SK-N-SH (cell line): ENCODE results near the gene SCAMP2. TPM values are rescaled to one million over a fixed set of nuclear protein-coding genes. Genes with fewer than 3 reads are reported as not detected.
A peak's percentile ranks its signal among the peaks of the same experiment; 100 is the strongest.

Experiments used
- CTCF ChIA-PET: fragments of 300-600, 350-600 bp; formaldehyde crosslinking; extraction: SDS; loops from one replicate; lab custom pipeline; 2021; lab: Yijun Ruan, JAX
- POLR2A ChIA-PET: fragments of 350-600 bp; sonication (Branson Sonifier 250); formaldehyde crosslinking; extraction: SDS; loops from one replicate; lab custom pipeline; 2020; ENCODE audit warnings: antibody characterized with exemption, inconsistent platforms; lab: Yijun Ruan, JAX
- DNase-seq: peaks from one replicate; pipeline ENCODE4 v3.0.0; 2012
- H2AFZ ChIP-seq: fragments of 200-600 bp; sonication (generic); 2 replicates; pipeline ENCODE4 v1.8.1; 2016; ENCODE audit warnings: antibody characterized with exemption, mild to moderate bottlenecking, low read depth
- H3F3A ChIP-seq: fragments of 200-600 bp; sonication (generic); replicated peaks from 2 replicates; pipeline ENCODE3; 2016; ENCODE audit warnings: antibody characterized with exemption, mild to moderate bottlenecking; ENCODE audit not compliant: insufficient read depth
- H3K27ac ChIP-seq, 2 experiments: fragments of 200-500 bp in 1 of 2; fragments of 200-600 bp in 1 of 2; sonication (Bioruptor generic) in 1 of 2; sonication (generic), shearing (Covaris generic) in 1 of 2; 2 replicates each; pipeline versions ENCODE4 v1.5.1 to v1.6.1; 2014 to 2016; ENCODE audit warnings: low read depth in 2 of 2, inconsistent platforms in 1 of 2, low read length in 1 of 2, mild to moderate bottlenecking in 1 of 2, mixed read lengths in 1 of 2
- H3K27me3 ChIP-seq: fragments of 200-600 bp; sonication (generic), shearing (Covaris generic); 2 replicates; pipeline ENCODE4 v1.6.1; 2016; ENCODE audit warnings: mixed run types; ENCODE audit not compliant: insufficient read depth
- H3K36me3 ChIP-seq, 2 experiments: fragments of 200-500 bp in 1 of 2; fragments of 200-600 bp in 1 of 2; sonication (Bioruptor generic) in 1 of 2; sonication (generic) in 1 of 2; replicated peaks in 1 of 2; 2 replicates each; pipeline versions ENCODE3 to v1.5.1; 2014 to 2016; ENCODE audit warnings: low read length in 1 of 2, mild to moderate bottlenecking in 1 of 2; ENCODE audit not compliant: insufficient read depth in 2 of 2, control insufficient read depth in 1 of 2
- H3K4me1 ChIP-seq, 2 experiments: fragments of 200-500 bp in 1 of 2; fragments of 200-600 bp in 1 of 2; sonication (Bioruptor generic) in 1 of 2; sonication (generic), shearing (Covaris generic) in 1 of 2; 2 replicates each; pipeline versions ENCODE4 v1.5.1 to v1.6.1; 2014 to 2016; ENCODE audit warnings: low read depth in 1 of 2, low read length in 1 of 2, mixed run types in 1 of 2; ENCODE audit not compliant: insufficient read depth in 2 of 2, control insufficient read depth in 1 of 2
- H3K4me2 ChIP-seq: fragments of 200-600 bp; sonication (generic), shearing (Covaris generic); 2 replicates; pipeline ENCODE4 v1.6.1; 2017; ENCODE audit warnings: mixed run types
- H3K4me3 ChIP-seq, 2 experiments: fragments of 200-500 bp in 1 of 2; fragments of 200-600 bp in 1 of 2; sonication (Bioruptor generic) in 1 of 2; sonication (generic), shearing (Covaris generic) in 1 of 2; 2 replicates each; pipeline versions ENCODE4 v1.5.1 to v1.8.1; 2014 to 2016; ENCODE audit warnings: low read depth in 2 of 2, inconsistent platforms in 1 of 2, low read length in 1 of 2, mild to moderate bottlenecking in 1 of 2, mixed read lengths in 1 of 2, moderate library complexity in 1 of 2
- H3K79me2 ChIP-seq: fragments of 200-600 bp; sonication (generic); 2 replicates; pipeline ENCODE4 v1.8.1; 2017; ENCODE audit warnings: mild to moderate bottlenecking; ENCODE audit not compliant: insufficient read depth
- H3K9ac ChIP-seq: fragments of 200-600 bp; sonication (generic); 2 replicates; pipeline ENCODE4 v1.6.1; 2017; ENCODE audit warnings: mixed run types
- H3K9me2 ChIP-seq: fragments of 200-600 bp; sonication (generic); 2 replicates; pipeline ENCODE4 v1.6.1; 2017; ENCODE audit warnings: mixed run types
- H3K9me3 ChIP-seq: fragments of 200-600 bp; sonication (generic); 2 replicates; pipeline ENCODE4 v1.6.1; 2017; ENCODE audit warnings: mixed run types, mild to moderate bottlenecking, moderate library complexity
- H4K20me1 ChIP-seq: fragments of 200-600 bp; sonication (generic); 2 replicates; pipeline ENCODE4 v1.6.1; 2017; ENCODE audit warnings: mild to moderate bottlenecking, mixed run types; ENCODE audit not compliant: insufficient read depth
- CHD2 ChIP-seq: fragments of 150-350 bp; IDR thresholded peaks from 2 replicates; pipeline ENCODE4 v1.6.1; 2018; ENCODE audit warnings: low read length; ENCODE audit not compliant: partially characterized antibody
- EZH2phosphoT487 ChIP-seq: fragments of 200-600 bp; sonication (generic); IDR thresholded peaks from 2 replicates; pipeline ENCODE4 v1.6.1; 2017; ENCODE audit warnings: low read depth, mixed run types, mild to moderate bottlenecking, antibody characterized with exemption, moderate library complexity, borderline replicate concordance
- FOSL2 ChIP-seq: IDR thresholded peaks from 2 replicates; pipeline ENCODE4 v1.4.0; 2012; ENCODE audit warnings: low read depth, mild to moderate bottlenecking, moderate library complexity, borderline replicate concordance
- FOXJ3 ChIP-seq: sonication (generic); formaldehyde crosslinking; IDR thresholded peaks from 2 replicates; pipeline ENCODE4 v1.5.1; 2020; ENCODE audit warnings: mild to moderate bottlenecking, missing genetic modification reagents
- IRF3 ChIP-seq: fragments of 150-350 bp; IDR thresholded peaks from 2 replicates; pipeline ENCODE4 v1.6.1; 2016; ENCODE audit warnings: mild to moderate bottlenecking, low read depth, low read length
- JUND ChIP-seq: IDR thresholded peaks from 2 replicates; pipeline ENCODE4 v1.4.0; 2012
- MEF2A ChIP-seq: IDR thresholded peaks from 2 replicates; pipeline ENCODE4 v1.4.0; 2012; ENCODE audit warnings: low read depth, borderline replicate concordance
- MXI1 ChIP-seq: IDR thresholded peaks from 2 replicates; pipeline ENCODE4 v1.6.1; 2012; ENCODE audit warnings: mild to moderate bottlenecking, low read depth, low read length, improper control_type of control experiment
- NRF1 ChIP-seq: IDR thresholded peaks from 2 replicates; pipeline ENCODE4 v1.6.1; 2012; ENCODE audit warnings: low read depth, mild to moderate bottlenecking, low read length
- POLR2AphosphoS5 ChIP-seq: IDR thresholded peaks from 2 replicates; pipeline ENCODE4 v1.6.1; 2012; ENCODE audit warnings: low read depth, low read length
- RAD21 ChIP-seq: IDR thresholded peaks from 2 replicates; pipeline ENCODE4 v1.6.1; 2012; ENCODE audit warnings: mild to moderate bottlenecking, low read length
- RFX5 ChIP-seq: IDR thresholded peaks from 2 replicates; pipeline ENCODE4 v1.6.1; 2012; ENCODE audit warnings: mild to moderate bottlenecking, improper control_type of control experiment, low read length
- SIN3A ChIP-seq: IDR thresholded peaks from 2 replicates; pipeline ENCODE4 v1.6.1; 2012; ENCODE audit warnings: low read depth, mild to moderate bottlenecking, low read length, moderate library complexity, borderline replicate concordance
- TAF1 ChIP-seq: IDR thresholded peaks from 2 replicates; pipeline ENCODE4 v1.6.1; 2012; ENCODE audit warnings: low read depth, mild to moderate bottlenecking, low read length, moderate library complexity, borderline replicate concordance
- TCF12 ChIP-seq: IDR thresholded peaks from 2 replicates; pipeline ENCODE4 v1.4.0; 2012
- USF2 ChIP-seq: fragments of 150-350 bp; IDR thresholded peaks from 2 replicates; pipeline ENCODE4 v1.6.1; 2017; ENCODE audit warnings: antibody characterized with exemption, low read length, low read depth, borderline replicate concordance
- ZBTB33 ChIP-seq: IDR thresholded peaks from 2 replicates; pipeline ENCODE4 v1.4.0; 2012; ENCODE audit warnings: low read depth, borderline replicate concordance
- WGBS: methylation state at CpG from one replicate; pipeline ENCODE4 v1.1.6; 2017; ENCODE audit warnings: low lambda C conversion rate; 5-methylcytosine and 5-hydroxymethylcytosine counted together
- polyA plus RNA-seq, 3 experiments: library from polyadenylated mRNA; depleted of rRNA; stranded (reverse); fragments of >200 nt; gene quantifications; 2 replicates each; pipeline ENCODE4 v1.2.3, GENCODE V29; 2012

The SCAMP2 gene
- polyA plus RNA-seq, 1 of the 3 experiments (the other 2 are of a cell fraction), result 88.1 TPM

- H3F3A ChIP-seq, result no peaks in the 10 kb centered on the region
- H3K4me2 ChIP-seq, result no peak overlapping the region
- no peak overlapping the region for H3K27ac ChIP-seq
- DNase-seq, result no peak
- peaks cover 77% of the 10 kb centered on the region for H3K79me2 ChIP-seq
- H2AFZ ChIP-seq, result no peak overlapping the region
- TF ChIP-seq RAD21 (no peak), FOXJ3 (CRISPR knock-in tag) (no peak), RFX5 (no peak), JUND (no peak), MEF2A (no peak), FOSL2 (no peak), TCF12 (no peak), TAF1 (no peak), IRF3 (no peak), USF2 (no peak)
- TF ChIP-seq, all 33 proteins: peak for 0
- Histone ChIP-seq H3K36me3 (peaks cover 3 to 8% of the 10 kb centered on the region in 2 experiments), H3K9ac (no peak overlapping the region), H3K9me2 (no peaks in the 10 kb centered on the region), H3K4me3 (no peak overlapping the region), H3K9me3 (no peaks in the 10 kb centered on the region), H4K20me1 (peaks cover 21% of the 10 kb centered on the region), H3K4me1 (peaks cover under 1 to 18% of the 10 kb centered on the region in 2 experiments; a peak in 1 of 4 replicates), H3K27me3 (no peaks in the 10 kb centered on the region)
- ChIA-PET CTCF (interaction anchor here (0.7 to 2.7 kb wide), 4 partner anchors 11 to 90 kb away, joined by 3 to 16 read pairs (median 4); no protein-coding TSS in a partner anchor), POLR2A (interaction anchor here (0.7 to 1.0 kb wide), 2 partner anchors 12 to 14 kb away, joined by 3 read pairs; no protein-coding TSS in a partner anchor)
- 98% methylated on average over 4 of the region's 4 CpGs for WGBS
These were observed 14.8 kb downstream of the SCAMP2 start for GRCh38 chr15:74858369-74858740.

- Histone ChIP-seq H3K4me2 (no peak overlapping the region), H3K27me3 (no peaks in the 10 kb centered on the region), H4K20me1 (peaks cover 16% of the 10 kb centered on the region; the same call in 1 of the 2 replicates), H3K9me2 (no peaks in the 10 kb centered on the region), H3K27ac (peak overlapping the region in 1 of 2 experiments; percentile 3; a peak in 1 of 4 replicates), H3K9me3 (no peaks in the 10 kb centered on the region), H3K36me3 (peaks cover 3 to 14% of the 10 kb centered on the region in 2 experiments), H3F3A (no peaks in the 10 kb centered on the region), H3K79me2 (peaks cover 72% of the 10 kb centered on the region), H2AFZ (no peak overlapping the region), H3K4me1 (peaks cover 0 to 18% of the 10 kb centered on the region in 2 experiments; a peak in 1 of 4 replicates), H3K4me3 (no peak overlapping the region), H3K9ac (no peak overlapping the region)
- DNase-seq, result no peak
- ChIA-PET POLR2A (interaction anchor here (0.7 to 1.0 kb wide), 2 partner anchors 12 to 13 kb away, joined by 3 read pairs; no protein-coding TSS in a partner anchor), CTCF (interaction anchor here (0.7 to 3.1 kb wide), 5 partner anchors 11 to 92 kb away, joined by 3 to 16 read pairs (median 5); no protein-coding TSS in a partner anchor)
- WGBS, result 90% methylated on average over 9 of the region's 9 CpGs
- no peak for TF ChIP-seq ZBTB33
- no peak for TF ChIP-seq POLR2AphosphoS5
- no peak for TF ChIP-seq IRF3
- TF ChIP-seq MXI1, result no peak
- TF ChIP-seq USF2, result no peak
- no peak for TF ChIP-seq CHD2
- TF ChIP-seq NRF1, result no peak
- TF ChIP-seq EZH2phosphoT487, result no peak
- no peak for TF ChIP-seq RAD21
- TF ChIP-seq SIN3A, result no peak
- no peak for TF ChIP-seq MEF2A
These were observed 15.3 kb downstream of the SCAMP2 start for GRCh38 chr15:74857671-74858368.
